Stomach (tissue), 9 donors: ENCODE data around the gene MIPEP. TPM values are rescaled to one million over a fixed set of nuclear protein-coding genes. Genes with fewer than 3 reads are reported as not detected.
A peak's percentile ranks its signal among the peaks of the same experiment; 100 is the strongest.

ENCODE experiments used
- DNase-seq, 2 donors: peaks; one replicate each; pipeline versions ENCODE4 v3.0.0 to v3.0.0-alpha.2; 2013 to 2019
- H3K27ac ChIP-seq, 5 donors: fragments of 200-600 bp in 4 of 5; sonication (generic) in 4 of 5; one replicate each; pipeline ENCODE4 v1.5.1; 2013 to 2019; ENCODE audit warnings: mild to moderate bottlenecking in 1 of 5, moderate library complexity in 1 of 5
- H3K27me3 ChIP-seq, 3 donors: fragments of 200-600 bp; sonication (generic); one replicate each; pipeline ENCODE4 v1.5.1; 2017 to 2019; ENCODE audit warnings: mixed run types in 1 of 3
- H3K36me3 ChIP-seq, 4 donors: fragments of 200-600 bp; sonication (generic); 1 replicate in 3 of 4; 2 replicates in 1 of 4; pipeline ENCODE4 v1.5.1; 2016 to 2019
- H3K4me1 ChIP-seq, 4 donors: fragments of 200-600 bp; sonication (generic); one replicate each; pipeline ENCODE4 v1.5.1; 2016 to 2019
- H3K4me3 ChIP-seq, 4 donors: fragments of 200-600 bp; sonication (generic) in 3 of 4; one replicate each; pipeline ENCODE4 v1.5.1; 2016 to 2019; ENCODE audit warnings: mild to moderate bottlenecking in 1 of 4
- H3K9me3 ChIP-seq, 4 donors: fragments of 200-600 bp; sonication (generic); one replicate each; pipeline ENCODE4 v1.5.1; 2016 to 2019
- EP300 ChIP-seq: sonication (generic); formaldehyde crosslinking; IDR thresholded peaks from one replicate; pipeline ENCODE4 v1.6.1; 2017; ENCODE audit warnings: antibody characterized with exemption
- POLR2A ChIP-seq, 4 donors: fragments of 450-650 bp; IDR thresholded peaks; one replicate each; pipeline ENCODE4 v1.6.1; 2016; ENCODE audit warnings: antibody characterized with exemption in 4 of 4, control low read depth in 2 of 4, mild to moderate bottlenecking in 1 of 4, moderate library complexity in 1 of 4
- POLR2AphosphoS5 ChIP-seq, 3 donors: sonication (generic); formaldehyde crosslinking; IDR thresholded peaks; one replicate each; pipeline ENCODE4 v1.6.1; 2016; ENCODE audit warnings: antibody characterized with exemption in 3 of 3
- WGBS, 5 donors: extraction: QIAGEN DNeasy Blood & Tissue Kit in 3 of 5; methylation state at CpG; one replicate each; pipeline versions ENCODE4 v1.1.5 to v1.1.7; 2013 to 2018; 5-methylcytosine and 5-hydroxymethylcytosine counted together
- intact Hi-C: fragments of 100-400 bp; cut with DNase I; formaldehyde crosslinking; loops from one replicate; pipeline ENCODE4 v1.15.1; 2023; ENCODE audit warnings: low total_unique reads
- polyA plus RNA-seq, 3 donors: library from polyadenylated mRNA; stranded (reverse); fragments of 200-250 nt; gene quantifications; one replicate each; pipeline ENCODE4 v1.2.3, GENCODE V29; 2013
- total RNA-seq, 5 donors: library from RNA; depleted of rRNA; stranded (reverse); fragments of >200 nt; gene quantifications; one replicate each; pipeline versions ENCODE4 v1.1.0 to v1.2.3, GENCODE V29; 2014 to 2016
- TF ChIP-seq, protein P1 (sequence below), 7 experiments: fragments of 450-650 bp in 4 of 7; fragments of 200-600 bp in 3 of 7; sonication (generic) in 3 of 7; IDR thresholded peaks; one replicate each; pipeline ENCODE4 v1.5.1; 2016 to 2019; ENCODE audit warnings: antibody characterized with exemption in 7 of 7, control low read depth in 2 of 7, mild to moderate bottlenecking in 1 of 7
- donor health status: healthy with polysubstance abuse.
- donor health status: Bipolar disorder and iron deficiency.
- donor health status: healthy.

MIPEP gene
- total and polyA plus RNA-seq, 8 donors: 1.2 to 43.2 (median 15.2) TPM

DNA sequence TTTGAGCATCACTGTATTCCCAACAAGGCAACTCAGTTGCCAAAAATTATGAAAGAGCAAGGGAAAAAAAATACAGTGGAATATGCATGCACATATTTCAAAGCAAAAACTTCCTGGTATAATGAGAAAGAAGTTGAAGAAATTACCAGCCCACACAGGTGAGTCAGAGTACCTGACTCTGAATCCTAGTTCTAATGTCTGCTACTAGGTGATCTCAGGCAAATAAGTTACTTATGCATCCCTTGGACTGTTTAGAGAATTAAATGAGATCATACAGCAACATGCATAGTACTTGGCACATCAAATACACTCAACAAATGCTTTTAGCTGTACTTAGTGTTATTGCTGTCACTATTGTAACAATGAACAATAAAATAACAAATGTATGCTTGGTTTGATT lies 144.9 kb downstream of the MIPEP start:
- Histone ChIP-seq H3K27me3 (no peaks in the 10 kb centered on the region), H3K36me3 (no peaks in the 10 kb centered on the region), H3K4me1 (peaks cover 8 to 33% (median 15%) of the 10 kb centered on the region in 4 donors), H3K27ac (peak overlapping the region in 2 of 5 donors; percentile 14 to 25), H3K4me3 (no peak overlapping the region), H3K9me3 (no peaks in the 10 kb centered on the region)
- no peak for TF ChIP-seq EP300
- TF ChIP-seq POLR2AphosphoS5 (IDR thresholded peaks at IDR 0.05): no peak
- TF ChIP-seq, protein P1, sequence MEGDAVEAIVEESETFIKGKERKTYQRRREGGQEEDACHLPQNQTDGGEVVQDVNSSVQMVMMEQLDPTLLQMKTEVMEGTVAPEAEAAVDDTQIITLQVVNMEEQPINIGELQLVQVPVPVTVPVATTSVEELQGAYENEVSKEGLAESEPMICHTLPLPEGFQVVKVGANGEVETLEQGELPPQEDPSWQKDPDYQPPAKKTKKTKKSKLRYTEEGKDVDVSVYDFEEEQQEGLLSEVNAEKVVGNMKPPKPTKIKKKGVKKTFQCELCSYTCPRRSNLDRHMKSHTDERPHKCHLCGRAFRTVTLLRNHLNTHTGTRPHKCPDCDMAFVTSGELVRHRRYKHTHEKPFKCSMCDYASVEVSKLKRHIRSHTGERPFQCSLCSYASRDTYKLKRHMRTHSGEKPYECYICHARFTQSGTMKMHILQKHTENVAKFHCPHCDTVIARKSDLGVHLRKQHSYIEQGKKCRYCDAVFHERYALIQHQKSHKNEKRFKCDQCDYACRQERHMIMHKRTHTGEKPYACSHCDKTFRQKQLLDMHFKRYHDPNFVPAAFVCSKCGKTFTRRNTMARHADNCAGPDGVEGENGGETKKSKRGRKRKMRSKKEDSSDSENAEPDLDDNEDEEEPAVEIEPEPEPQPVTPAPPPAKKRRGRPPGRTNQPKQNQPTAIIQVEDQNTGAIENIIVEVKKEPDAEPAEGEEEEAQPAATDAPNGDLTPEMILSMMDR (IDR thresholded peaks at IDR 0.05): no peak
- no peak for TF ChIP-seq POLR2A (IDR thresholded peaks at IDR 0.05)
- intact Hi-C loops: no loop called here
- no peak for DNase-seq

DNA sequence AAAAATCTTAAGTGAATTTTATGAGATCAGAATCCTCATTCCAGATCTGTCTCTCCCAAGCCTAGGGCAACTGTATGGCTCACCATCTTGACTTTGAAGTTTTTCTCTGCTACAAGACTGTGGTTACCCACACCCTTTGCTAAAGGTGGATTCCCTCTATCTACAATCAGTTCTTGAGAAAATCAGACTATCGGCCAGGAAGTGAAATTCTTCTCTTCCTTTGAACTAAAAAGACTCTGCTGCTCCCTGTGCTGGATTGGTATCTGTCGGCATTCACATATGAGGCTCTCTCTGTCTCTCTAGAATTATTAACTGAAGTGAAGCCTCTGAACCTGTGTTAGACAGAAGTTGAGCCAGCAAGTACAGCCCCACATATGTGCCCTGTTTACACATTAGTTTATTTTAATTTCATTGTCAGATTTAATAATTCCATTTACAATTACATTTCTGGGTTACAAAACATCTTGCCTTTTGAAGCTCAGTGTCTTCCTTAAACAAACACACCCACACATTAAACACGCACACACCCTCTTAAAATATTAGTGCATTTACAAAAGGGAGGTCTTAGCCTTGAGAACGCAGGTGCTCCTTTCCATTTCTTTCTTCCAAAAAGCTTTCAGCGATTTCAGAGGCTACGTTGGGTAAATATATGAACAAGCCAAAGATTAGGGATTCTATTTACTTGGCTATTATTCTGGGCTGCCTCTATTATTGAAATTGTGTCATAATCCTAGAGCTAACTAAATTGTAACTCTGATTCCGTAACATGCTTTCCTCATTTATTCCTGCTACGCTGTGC lies 145.7 kb downstream of the MIPEP start:
- H3K27me3 ChIP-seq: no peaks in the 10 kb centered on the region
- H3K4me3 ChIP-seq: no peak overlapping the region
- H3K36me3 ChIP-seq: no peaks in the 10 kb centered on the region
- intact Hi-C loops: no loop called here
- peak in 1 of 2 donors; percentile 55 for DNase-seq
- H3K27ac ChIP-seq: peak overlapping the region in 3 of 5 donors; percentile 7 to 25 (median 14)
- no peak for TF ChIP-seq POLR2AphosphoS5 (IDR thresholded peaks at IDR 0.05)
- no peak for TF ChIP-seq POLR2A (IDR thresholded peaks at IDR 0.05)
- no peak for TF ChIP-seq EP300
- TF ChIP-seq, protein P1 (IDR thresholded peaks at IDR 0.05): no peak
- 32 to 64% (median 44%) methylated on average over 8 of the region's 8 CpGs for WGBS, 5 donors
- peaks cover 8 to 34% (median 10%) of the 10 kb centered on the region in 4 donors for H3K4me1 ChIP-seq
- no peaks in the 10 kb centered on the region for H3K9me3 ChIP-seq

DNA sequence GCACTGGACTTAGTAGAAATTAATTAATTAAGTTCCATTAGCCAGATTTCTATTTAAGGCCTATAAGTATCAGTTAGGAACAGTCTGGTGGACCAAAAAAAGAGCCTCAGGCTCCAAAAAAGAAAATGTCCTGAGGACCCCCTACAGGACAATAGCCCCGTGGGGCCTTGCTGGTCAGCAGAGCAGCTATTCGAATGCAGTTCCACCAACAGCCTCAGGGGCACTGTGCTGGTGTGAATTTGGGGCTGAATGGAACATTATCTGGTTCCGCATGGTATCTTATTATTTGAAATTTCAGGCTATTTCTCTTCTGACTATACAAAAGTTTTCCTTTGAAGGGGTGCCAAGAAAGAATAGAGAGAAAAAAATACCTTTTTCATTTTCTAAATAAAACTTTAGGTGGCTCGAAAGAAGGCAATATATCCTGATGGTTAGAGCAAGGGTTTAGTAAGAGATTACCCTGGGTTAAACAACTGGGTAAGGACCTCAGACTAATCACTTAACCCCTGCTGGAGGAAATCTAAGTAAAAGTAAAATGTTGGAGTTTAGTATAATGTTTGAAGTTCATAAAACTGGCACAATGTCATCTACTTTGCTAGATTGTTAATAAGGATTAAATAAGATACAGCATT lies 147.2 kb downstream of the MIPEP start:
- 79 to 88% (median 85%) methylated on average over 4 of the region's 4 CpGs for WGBS, 5 donors
- no peak overlapping the region for H3K27ac ChIP-seq
- no peak for DNase-seq
- H3K9me3 ChIP-seq: no peaks in the 10 kb centered on the region
- H3K4me3 ChIP-seq: no peak overlapping the region
- TF ChIP-seq EP300 (no peak), POLR2AphosphoS5 (IDR thresholded peaks at IDR 0.05) (no peak), POLR2A (IDR thresholded peaks at IDR 0.05) (no peak)
- TF ChIP-seq, protein P1 (IDR thresholded peaks at IDR 0.05): no peak
- intact Hi-C loops: no loop called here
- H3K4me1 ChIP-seq: peaks cover 7 to 28% (median 8%) of the 10 kb centered on the region in 4 donors
- no peaks in the 10 kb centered on the region for H3K27me3 ChIP-seq
- H3K36me3 ChIP-seq: no peaks in the 10 kb centered on the region

DNA sequence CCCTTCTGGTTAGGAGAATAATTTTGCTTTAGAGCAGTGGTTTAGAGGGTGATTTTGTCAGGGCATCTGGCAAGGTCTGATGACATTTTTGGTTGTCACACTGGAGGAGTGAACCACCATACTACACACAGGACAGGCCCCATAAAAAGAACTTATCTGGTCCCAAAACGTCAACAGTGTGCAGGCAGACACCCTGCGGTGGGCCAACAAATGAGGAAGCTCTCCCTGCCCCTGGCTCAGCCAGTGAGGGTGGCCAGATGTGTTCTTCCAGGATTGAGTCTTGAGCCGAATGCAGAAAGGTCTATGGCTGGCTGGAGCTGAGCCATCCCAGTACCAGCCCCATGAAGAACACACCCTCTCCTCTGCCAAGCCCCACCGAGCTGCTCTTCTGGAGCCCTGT lies 149.2 kb downstream of the MIPEP start:
- Histone ChIP-seq H3K4me1 (peaks cover 7 to 40% (median 8%) of the 10 kb centered on the region in 4 donors), H3K27ac (no peak overlapping the region), H3K27me3 (no peaks in the 10 kb centered on the region), H3K4me3 (no peak overlapping the region), H3K36me3 (no peaks in the 10 kb centered on the region), H3K9me3 (no peaks in the 10 kb centered on the region)
- intact Hi-C loops: no loop called here
- WGBS, 5 donors: 75 to 84% (median 80%) methylated on average over 4 of the region's 4 CpGs
- DNase-seq: no peak
- TF ChIP-seq POLR2A (IDR thresholded peaks at IDR 0.05): no peak
- no peak for TF ChIP-seq POLR2AphosphoS5 (IDR thresholded peaks at IDR 0.05)
- TF ChIP-seq, protein P1 (IDR thresholded peaks at IDR 0.05): no peak
- no peak for TF ChIP-seq EP300
